Stimulated activated naive CD4-positive, alpha-beta T cell (primary cell): ENCODE results near the gene SPEM3.
A peak's percentile ranks its signal among the peaks of the same experiment; 100 is the strongest.

Source experiments
- DNase-seq, 6 experiments: peaks; one replicate each; lab custom pipeline; 2025; lab: John Stamatoyannopoulos, UW

SPEM3 gene

GRCh38 chr17:7403977-7404736, 24.5 kb upstream of the SPEM3 start, which contains the start of gene TMEM256:
TSS of gene TMEM256 (minus strand) at chr17:7404097. CDS start at chr17:7404084, 13 bp downstream.
- DNase-seq: peak; percentile 92 to 99 (median 96)

- DNase-seq: peak in 4 of 6 experiments; percentile 69 to 90 (median 76)
These were observed 23.8 kb upstream of the SPEM3 start for GRCh38 chr17:7404737-7405349.

- DNase-seq: peak in 1 of 6 experiments; percentile 12
These were observed 23.1 kb upstream of the SPEM3 start for GRCh38 chr17:7405350-7406234.

GRCh38 chr17:7406235-7406825, 22.3 kb upstream of the SPEM3 start:
- DNase-seq: peak in 2 of 6 experiments; percentile 7 to 36

GRCh38 chr17:7407082-7407481, 21.6 kb upstream of the SPEM3 start:
- no peak for DNase-seq

- no peak for DNase-seq
These were observed 21.0 kb upstream of the SPEM3 start, which contains the start of gene NLGN2 for GRCh38 chr17:7407485-7408251. TSS of gene NLGN2 (plus strand) at chr17:7407845. CDS start at chr17:7408256, 411 bp downstream.

- DNase-seq: peak in 5 of 6 experiments; percentile 9 to 40 (median 25)
These were observed 20.4 kb upstream of the SPEM3 start for GRCh38 chr17:7408252-7408727.

- no peak for DNase-seq
These were observed 19.8 kb upstream of the SPEM3 start for GRCh38 chr17:7408863-7409262.

- no peak for DNase-seq
These were observed 18.9 kb upstream of the SPEM3 start for GRCh38 chr17:7409716-7410115.

- DNase-seq: no peak
These were observed 17.8 kb upstream of the SPEM3 start for GRCh38 chr17:7410634-7411426.

- DNase-seq: no peak
These were observed 17.3 kb upstream of the SPEM3 start for GRCh38 chr17:7411427-7411750.

GRCh38 chr17:7413346-7413985, 15.2 kb upstream of the SPEM3 start:
- no peak for DNase-seq

- DNase-seq: no peak
These were observed 13.8 kb upstream of the SPEM3 start for GRCh38 chr17:7414837-7415236.

- no peak for DNase-seq
These were observed 12.9 kb upstream of the SPEM3 start for GRCh38 chr17:7415784-7416183.

- peak in 1 of 6 experiments; percentile 4 for DNase-seq
These were observed 12.3 kb upstream of the SPEM3 start for GRCh38 chr17:7416323-7416722.

- DNase-seq: no peak
These were observed 11.5 kb upstream of the SPEM3 start for GRCh38 chr17:7417056-7417655.

- no peak for DNase-seq
These were observed 10.0 kb upstream of the SPEM3 start for GRCh38 chr17:7418472-7419152.

GRCh38 chr17:7419819-7420610, 8.6 kb upstream of the SPEM3 start, which contains the start of gene SPEM1:
TSS of gene SPEM1 (plus strand) at chr17:7420324. CDS start at chr17:7420385, 61 bp downstream.
- DNase-seq: no peak
